Vagina (tissue), 2 donors: Measurements from ENCODE around the gene KNDC1.

Source experiments
- POLR2A ChIP-seq, 2 donors: fragments of 450-650 bp; IDR thresholded peaks; one replicate each; pipeline ENCODE4 v1.6.1; 2017; ENCODE audit warnings: antibody characterized with exemption in 2 of 2, mild to moderate bottlenecking in 2 of 2, moderate library complexity in 2 of 2
- TF ChIP-seq, protein P1 (sequence below), 3 experiments: fragments of 450-650 bp in 2 of 3; fragments of 200-600 bp in 1 of 3; sonication (generic) in 1 of 3; IDR thresholded peaks; one replicate each; pipeline ENCODE4 v1.5.1; 2017 to 2019; ENCODE audit warnings: antibody characterized with exemption in 3 of 3, mild to moderate bottlenecking in 2 of 3, moderate library complexity in 2 of 3

DNA sequence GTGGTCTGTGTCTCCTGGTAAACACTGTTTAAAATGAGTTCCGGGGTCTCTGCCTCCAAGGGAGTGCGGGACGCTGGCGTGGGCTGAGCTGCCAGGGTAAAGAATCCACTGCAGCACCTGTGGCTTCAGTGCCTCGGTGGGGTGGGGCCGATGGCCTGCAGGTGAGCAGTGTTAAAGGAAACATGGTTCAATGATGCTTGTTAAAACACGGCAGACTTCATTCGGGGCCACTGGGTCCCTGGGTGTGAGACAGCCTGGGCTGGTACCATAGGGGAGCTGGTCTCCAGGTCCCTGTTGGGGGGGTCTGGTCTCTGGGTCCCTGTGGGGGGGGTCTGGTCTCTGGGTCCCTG is 24.9 kb upstream of the KNDC1 start:
- TF ChIP-seq POLR2A (IDR thresholded peaks at IDR 0.05) = no peak
- TF ChIP-seq, protein P1, sequence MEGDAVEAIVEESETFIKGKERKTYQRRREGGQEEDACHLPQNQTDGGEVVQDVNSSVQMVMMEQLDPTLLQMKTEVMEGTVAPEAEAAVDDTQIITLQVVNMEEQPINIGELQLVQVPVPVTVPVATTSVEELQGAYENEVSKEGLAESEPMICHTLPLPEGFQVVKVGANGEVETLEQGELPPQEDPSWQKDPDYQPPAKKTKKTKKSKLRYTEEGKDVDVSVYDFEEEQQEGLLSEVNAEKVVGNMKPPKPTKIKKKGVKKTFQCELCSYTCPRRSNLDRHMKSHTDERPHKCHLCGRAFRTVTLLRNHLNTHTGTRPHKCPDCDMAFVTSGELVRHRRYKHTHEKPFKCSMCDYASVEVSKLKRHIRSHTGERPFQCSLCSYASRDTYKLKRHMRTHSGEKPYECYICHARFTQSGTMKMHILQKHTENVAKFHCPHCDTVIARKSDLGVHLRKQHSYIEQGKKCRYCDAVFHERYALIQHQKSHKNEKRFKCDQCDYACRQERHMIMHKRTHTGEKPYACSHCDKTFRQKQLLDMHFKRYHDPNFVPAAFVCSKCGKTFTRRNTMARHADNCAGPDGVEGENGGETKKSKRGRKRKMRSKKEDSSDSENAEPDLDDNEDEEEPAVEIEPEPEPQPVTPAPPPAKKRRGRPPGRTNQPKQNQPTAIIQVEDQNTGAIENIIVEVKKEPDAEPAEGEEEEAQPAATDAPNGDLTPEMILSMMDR (IDR thresholded peaks at IDR 0.05) = no peak
